ENCODE measurements around the gene LDLR.
"Not testable (repeated sequence)": the region's sequence is repeated elsewhere in the genome, so short reads cannot be mapped to it uniquely, and the experiment has no call there.

The LDLR gene

GRCh38 chr19:11069561-11069960 lies 19.7 kb upstream of the LDLR start:
- TF ChIP-seq, protein P1, sequence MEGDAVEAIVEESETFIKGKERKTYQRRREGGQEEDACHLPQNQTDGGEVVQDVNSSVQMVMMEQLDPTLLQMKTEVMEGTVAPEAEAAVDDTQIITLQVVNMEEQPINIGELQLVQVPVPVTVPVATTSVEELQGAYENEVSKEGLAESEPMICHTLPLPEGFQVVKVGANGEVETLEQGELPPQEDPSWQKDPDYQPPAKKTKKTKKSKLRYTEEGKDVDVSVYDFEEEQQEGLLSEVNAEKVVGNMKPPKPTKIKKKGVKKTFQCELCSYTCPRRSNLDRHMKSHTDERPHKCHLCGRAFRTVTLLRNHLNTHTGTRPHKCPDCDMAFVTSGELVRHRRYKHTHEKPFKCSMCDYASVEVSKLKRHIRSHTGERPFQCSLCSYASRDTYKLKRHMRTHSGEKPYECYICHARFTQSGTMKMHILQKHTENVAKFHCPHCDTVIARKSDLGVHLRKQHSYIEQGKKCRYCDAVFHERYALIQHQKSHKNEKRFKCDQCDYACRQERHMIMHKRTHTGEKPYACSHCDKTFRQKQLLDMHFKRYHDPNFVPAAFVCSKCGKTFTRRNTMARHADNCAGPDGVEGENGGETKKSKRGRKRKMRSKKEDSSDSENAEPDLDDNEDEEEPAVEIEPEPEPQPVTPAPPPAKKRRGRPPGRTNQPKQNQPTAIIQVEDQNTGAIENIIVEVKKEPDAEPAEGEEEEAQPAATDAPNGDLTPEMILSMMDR (conservative IDR thresholded peaks at IDR 0.05; ENCODE audit: low read length) = no peak
- no peak for DNase-seq (ENCODE audit: low read depth)
- H3K4me3 ChIP-seq (ENCODE audit: low read length) = no peak overlapping the region

- no peak for DNase-seq (ENCODE audit: low read depth)
- TF ChIP-seq, protein P1 (conservative IDR thresholded peaks at IDR 0.05; ENCODE audit: low read length) = no peak
- H3K4me3 ChIP-seq (ENCODE audit: low read length) = no peak overlapping the region
Measured at GRCh38 chr19:11070123-11070522, 19.1 kb upstream of the LDLR start.

DNA sequence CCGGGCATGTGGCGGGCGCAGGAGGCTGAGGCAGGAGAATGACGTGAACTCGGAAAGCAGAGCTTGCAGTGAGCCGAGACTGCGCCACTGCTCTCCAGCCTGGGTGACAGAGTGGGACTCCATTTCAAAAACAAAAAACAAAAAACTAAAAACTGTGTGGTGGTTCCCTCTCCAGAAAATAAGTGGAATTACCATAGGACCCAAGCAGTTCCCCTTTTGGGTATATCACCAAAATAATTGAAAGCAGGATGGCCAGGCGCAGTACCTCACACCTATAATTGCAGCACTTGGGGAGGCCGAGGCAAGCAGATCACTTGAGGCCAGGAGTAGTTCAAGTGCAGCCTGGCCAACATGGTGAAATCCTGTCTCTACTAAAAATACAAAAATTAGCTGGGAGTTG lies 15.7 kb upstream of the LDLR start:
- DNase-seq (ENCODE audit: low read depth) = no peak
- no peak overlapping the region for H3K4me3 ChIP-seq (ENCODE audit: low read length)
- TF ChIP-seq, protein P1 (conservative IDR thresholded peaks at IDR 0.05; ENCODE audit: low read length) = no peak

- DNase-seq (ENCODE audit: low read depth); H3K4me3 ChIP-seq (ENCODE audit: low read length): not testable (repeated sequence)
Measured at GRCh38 chr19:11076792-11077191, 12.5 kb upstream of the LDLR start.

DNA sequence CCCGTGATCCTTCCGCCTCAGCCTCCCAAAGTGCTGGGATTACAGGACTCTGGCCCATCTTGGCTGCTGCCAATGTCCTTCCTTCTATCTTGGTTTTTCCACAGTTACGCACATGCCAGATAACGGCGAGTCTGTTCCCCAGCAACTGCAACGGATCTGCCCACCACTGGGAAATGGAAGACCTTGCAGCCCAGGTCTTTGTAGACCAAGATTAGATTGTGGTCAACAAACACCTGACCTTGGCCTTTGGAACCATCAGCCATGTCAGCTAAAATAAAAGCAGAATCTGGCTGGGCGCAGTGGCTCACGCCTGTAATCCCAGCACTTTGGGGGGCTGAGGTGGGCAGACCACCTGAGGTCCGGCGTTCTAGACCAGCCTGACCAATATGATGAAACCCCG lies 10.4 kb upstream of the LDLR start:
- TF ChIP-seq, protein P1 (conservative IDR thresholded peaks at IDR 0.05; ENCODE audit: low read length) = no peak
- DNase-seq (ENCODE audit: low read depth) = no peak
- no peak overlapping the region for H3K4me3 ChIP-seq (ENCODE audit: low read length)

- no peak for DNase-seq (ENCODE audit: low read depth)
- TF ChIP-seq, protein P1 (conservative IDR thresholded peaks at IDR 0.05; ENCODE audit: low read length) = no peak
- H3K4me3 ChIP-seq (ENCODE audit: low read length) = no peak overlapping the region
Measured at GRCh38 chr19:11079999-11080398, 9.3 kb upstream of the LDLR start.

- no peak for DNase-seq (ENCODE audit: low read depth)
- TF ChIP-seq, protein P1 (conservative IDR thresholded peaks at IDR 0.05; ENCODE audit: low read length) = no peak
- no peak overlapping the region; the same call in 1 of the 2 replicates for H3K4me3 ChIP-seq (ENCODE audit: low read length)
Measured at GRCh38 chr19:11087870-11088505, 1.3 kb upstream of the LDLR start.
